Parathyroid adenoma (tissue), 2 donors: ENCODE results near the gene ENAM.

Experiments used
- H2AFZ ChIP-seq: fragments of 300-600 bp; sonication (generic); one replicate; pipeline ENCODE4 v1.7.0; 2017; ENCODE audit warnings: antibody characterized with exemption, mild to moderate bottlenecking
- H3K27ac ChIP-seq: fragments of 300-600 bp; sonication (generic); one replicate; pipeline ENCODE4 v1.7.0; 2017
- H3K27me3 ChIP-seq: fragments of 300-600 bp; sonication (generic); one replicate; pipeline ENCODE4 v1.7.0; 2017; ENCODE audit warnings: low read length; ENCODE audit not compliant: control insufficient read depth, insufficient read depth
- H3K36me3 ChIP-seq: fragments of 300-600 bp; sonication (generic); one replicate; pipeline ENCODE4 v1.7.0; 2017; ENCODE audit warnings: low read length; ENCODE audit not compliant: control insufficient read depth, insufficient read depth
- H3K4me1 ChIP-seq: fragments of 300-600 bp; sonication (generic); one replicate; pipeline ENCODE4 v1.7.0; 2017; ENCODE audit warnings: control low read depth
- H3K4me2 ChIP-seq: fragments of 300-600 bp; sonication (generic); one replicate; pipeline ENCODE4 v1.7.0; 2017; ENCODE audit warnings: low read length
- H3K4me3 ChIP-seq: fragments of 300-600 bp; sonication (generic); one replicate; pipeline ENCODE4 v1.7.0; 2017; ENCODE audit warnings: low read depth, low read length
- H3K79me2 ChIP-seq: fragments of 300-600 bp; sonication (generic); one replicate; pipeline ENCODE4 v1.7.0; 2017; ENCODE audit warnings: control low read depth
- H3K9ac ChIP-seq: fragments of 300-600 bp; sonication (generic); one replicate; pipeline ENCODE4 v1.7.0; 2017; ENCODE audit warnings: mild to moderate bottlenecking
- H3K9me3 ChIP-seq: fragments of 300-600 bp; sonication (generic); one replicate; pipeline ENCODE4 v1.7.0; 2017; ENCODE audit warnings: low read length; ENCODE audit not compliant: control insufficient read depth
- TF ChIP-seq, protein P1 (sequence below): fragments of 300-600 bp; sonication (generic); IDR thresholded peaks from one replicate; pipeline ENCODE4 v1.7.0; 2017; ENCODE audit warnings: antibody characterized with exemption, mild to moderate bottlenecking
- donor health status: primary hyperparathyroidism.

The ENAM gene, protein sequence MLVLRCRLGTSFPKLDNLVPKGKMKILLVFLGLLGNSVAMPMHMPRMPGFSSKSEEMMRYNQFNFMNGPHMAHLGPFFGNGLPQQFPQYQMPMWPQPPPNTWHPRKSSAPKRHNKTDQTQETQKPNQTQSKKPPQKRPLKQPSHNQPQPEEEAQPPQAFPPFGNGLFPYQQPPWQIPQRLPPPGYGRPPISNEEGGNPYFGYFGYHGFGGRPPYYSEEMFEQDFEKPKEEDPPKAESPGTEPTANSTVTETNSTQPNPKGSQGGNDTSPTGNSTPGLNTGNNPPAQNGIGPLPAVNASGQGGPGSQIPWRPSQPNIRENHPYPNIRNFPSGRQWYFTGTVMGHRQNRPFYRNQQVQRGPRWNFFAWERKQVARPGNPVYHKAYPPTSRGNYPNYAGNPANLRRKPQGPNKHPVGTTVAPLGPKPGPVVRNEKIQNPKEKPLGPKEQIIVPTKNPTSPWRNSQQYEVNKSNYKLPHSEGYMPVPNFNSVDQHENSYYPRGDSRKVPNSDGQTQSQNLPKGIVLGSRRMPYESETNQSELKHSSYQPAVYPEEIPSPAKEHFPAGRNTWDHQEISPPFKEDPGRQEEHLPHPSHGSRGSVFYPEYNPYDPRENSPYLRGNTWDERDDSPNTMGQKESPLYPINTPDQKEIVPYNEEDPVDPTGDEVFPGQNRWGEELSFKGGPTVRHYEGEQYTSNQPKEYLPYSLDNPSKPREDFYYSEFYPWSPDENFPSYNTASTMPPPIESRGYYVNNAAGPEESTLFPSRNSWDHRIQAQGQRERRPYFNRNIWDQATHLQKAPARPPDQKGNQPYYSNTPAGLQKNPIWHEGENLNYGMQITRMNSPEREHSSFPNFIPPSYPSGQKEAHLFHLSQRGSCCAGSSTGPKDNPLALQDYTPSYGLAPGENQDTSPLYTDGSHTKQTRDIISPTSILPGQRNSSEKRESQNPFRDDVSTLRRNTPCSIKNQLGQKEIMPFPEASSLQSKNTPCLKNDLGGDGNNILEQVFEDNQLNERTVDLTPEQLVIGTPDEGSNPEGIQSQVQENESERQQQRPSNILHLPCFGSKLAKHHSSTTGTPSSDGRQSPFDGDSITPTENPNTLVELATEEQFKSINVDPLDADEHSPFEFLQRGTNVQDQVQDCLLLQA

DNA sequence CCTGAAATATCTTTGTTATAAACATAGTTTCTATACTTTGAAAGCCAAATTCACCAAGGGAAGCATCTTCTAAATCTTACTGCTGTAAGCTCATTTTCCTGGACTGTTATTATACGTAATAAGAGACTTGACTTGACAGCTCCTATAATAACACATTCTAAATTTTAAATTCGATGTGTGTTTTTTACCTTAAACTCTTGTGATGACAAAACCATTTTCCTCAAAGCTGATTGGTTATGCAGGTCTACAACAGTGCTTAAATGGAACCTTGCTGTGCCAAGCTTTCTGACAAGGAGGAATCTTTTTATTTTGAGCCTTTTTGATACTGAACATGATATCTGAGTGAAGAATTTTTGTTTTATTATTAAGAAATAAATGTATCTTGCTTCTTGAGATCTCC is at the start of gene ENAM:
Gene ENAM, plus strand, starts transcription at position 301 of the 400 bp plus-strand sequence. CDS start 757 bp downstream, outside the sequence.
- no peak within 1 kb of the TSS for H3K4me3 ChIP-seq
- H3K9me3 ChIP-seq: no peaks in the 10 kb centered on the region
- H3K4me1 ChIP-seq: no peaks in the 10 kb centered on the region
- peak within 1 kb of the TSS; percentile 1 for H2AFZ ChIP-seq
- H3K27ac ChIP-seq: no peak within 1 kb of the TSS
- no peaks in the 10 kb centered on the region for H3K36me3 ChIP-seq
- TF ChIP-seq, protein P1, sequence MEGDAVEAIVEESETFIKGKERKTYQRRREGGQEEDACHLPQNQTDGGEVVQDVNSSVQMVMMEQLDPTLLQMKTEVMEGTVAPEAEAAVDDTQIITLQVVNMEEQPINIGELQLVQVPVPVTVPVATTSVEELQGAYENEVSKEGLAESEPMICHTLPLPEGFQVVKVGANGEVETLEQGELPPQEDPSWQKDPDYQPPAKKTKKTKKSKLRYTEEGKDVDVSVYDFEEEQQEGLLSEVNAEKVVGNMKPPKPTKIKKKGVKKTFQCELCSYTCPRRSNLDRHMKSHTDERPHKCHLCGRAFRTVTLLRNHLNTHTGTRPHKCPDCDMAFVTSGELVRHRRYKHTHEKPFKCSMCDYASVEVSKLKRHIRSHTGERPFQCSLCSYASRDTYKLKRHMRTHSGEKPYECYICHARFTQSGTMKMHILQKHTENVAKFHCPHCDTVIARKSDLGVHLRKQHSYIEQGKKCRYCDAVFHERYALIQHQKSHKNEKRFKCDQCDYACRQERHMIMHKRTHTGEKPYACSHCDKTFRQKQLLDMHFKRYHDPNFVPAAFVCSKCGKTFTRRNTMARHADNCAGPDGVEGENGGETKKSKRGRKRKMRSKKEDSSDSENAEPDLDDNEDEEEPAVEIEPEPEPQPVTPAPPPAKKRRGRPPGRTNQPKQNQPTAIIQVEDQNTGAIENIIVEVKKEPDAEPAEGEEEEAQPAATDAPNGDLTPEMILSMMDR: no peak
- no peaks in the 10 kb centered on the region for H3K27me3 ChIP-seq
- no peaks in the 10 kb centered on the region for H3K79me2 ChIP-seq
- no peak within 1 kb of the TSS for H3K9ac ChIP-seq
- no peak within 1 kb of the TSS for H3K4me2 ChIP-seq

DNA sequence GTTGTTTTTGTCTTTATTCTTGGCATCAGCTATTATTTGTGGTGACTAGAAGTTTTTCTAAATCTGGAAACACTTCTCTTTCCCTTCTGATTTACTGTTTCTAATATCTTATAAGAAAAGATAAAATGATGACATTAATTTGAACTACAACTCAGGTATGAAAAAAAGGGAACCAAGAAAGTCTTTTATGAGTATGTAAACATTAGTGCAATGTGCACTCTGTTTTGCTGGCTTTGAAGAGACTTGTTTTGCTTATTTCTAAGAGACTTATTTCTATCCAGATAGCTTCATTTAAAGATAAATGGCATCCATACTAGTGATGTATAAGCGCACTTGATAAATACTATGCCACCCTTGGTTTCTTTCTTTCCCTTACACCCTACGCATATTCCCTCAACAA is 46.6 kb upstream of the ENAM start:
- H3K27me3 ChIP-seq: no peaks in the 10 kb centered on the region
- H3K9me3 ChIP-seq: no peaks in the 10 kb centered on the region
- H3K4me1 ChIP-seq: no peaks in the 10 kb centered on the region
- H3K27ac ChIP-seq: no peak overlapping the region
- H3K4me2 ChIP-seq: no peak overlapping the region
- no peaks in the 10 kb centered on the region for H3K36me3 ChIP-seq
- H2AFZ ChIP-seq: no peak overlapping the region
- TF ChIP-seq, protein P1: no peak
- no peaks in the 10 kb centered on the region for H3K79me2 ChIP-seq
- no peak overlapping the region for H3K9ac ChIP-seq
- no peak overlapping the region for H3K4me3 ChIP-seq

DNA sequence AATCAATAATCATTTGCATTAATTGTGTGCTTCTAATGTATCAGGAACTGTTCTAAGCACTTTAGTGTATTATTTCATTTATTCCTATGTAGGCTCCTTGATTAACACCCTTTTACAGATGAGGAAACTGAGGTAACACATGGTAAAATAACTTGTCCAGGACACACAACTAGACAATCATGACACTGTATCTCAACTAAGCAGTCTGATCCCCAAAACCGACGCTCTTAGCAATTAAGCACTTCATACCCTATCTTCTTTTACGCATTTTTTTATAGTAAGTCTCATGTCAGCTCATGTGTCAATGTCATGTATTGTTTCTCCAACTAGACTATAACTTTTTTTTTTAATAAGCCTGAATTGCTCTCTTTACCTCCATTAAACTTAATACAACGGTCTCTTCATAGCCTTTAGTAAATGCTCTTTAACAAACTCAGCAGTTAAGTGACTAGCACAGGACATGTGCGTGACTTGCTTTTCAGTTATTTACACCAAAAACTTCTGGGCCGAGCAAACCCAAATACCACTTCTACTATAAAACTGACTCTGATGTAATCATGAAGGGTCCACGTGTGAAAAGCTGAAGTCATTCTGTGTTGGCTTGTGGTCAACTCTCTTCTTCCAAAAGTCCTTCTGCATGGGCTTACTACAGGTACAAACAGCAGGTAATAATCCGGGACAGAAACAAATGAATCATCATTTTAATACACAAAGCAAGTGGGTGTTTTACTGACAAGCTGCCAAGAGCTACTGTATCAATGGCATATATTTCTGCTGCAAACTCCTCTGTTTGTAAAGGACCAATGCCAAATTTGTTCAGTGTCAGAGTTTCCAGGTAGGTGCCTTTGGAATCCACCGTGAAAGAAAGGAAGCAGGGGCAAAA is 44.4 kb upstream of the ENAM start:
- H3K27me3 ChIP-seq: no peaks in the 10 kb centered on the region
- H3K79me2 ChIP-seq: no peaks in the 10 kb centered on the region
- H3K36me3 ChIP-seq: no peaks in the 10 kb centered on the region
- H3K9ac ChIP-seq: no peak overlapping the region
- no peaks in the 10 kb centered on the region for H3K9me3 ChIP-seq
- H3K4me2 ChIP-seq: no peak overlapping the region
- H3K4me3 ChIP-seq: no peak overlapping the region
- no peak overlapping the region for H3K27ac ChIP-seq
- H3K4me1 ChIP-seq: no peaks in the 10 kb centered on the region
- TF ChIP-seq, protein P1: no peak
- no peak overlapping the region for H2AFZ ChIP-seq

DNA sequence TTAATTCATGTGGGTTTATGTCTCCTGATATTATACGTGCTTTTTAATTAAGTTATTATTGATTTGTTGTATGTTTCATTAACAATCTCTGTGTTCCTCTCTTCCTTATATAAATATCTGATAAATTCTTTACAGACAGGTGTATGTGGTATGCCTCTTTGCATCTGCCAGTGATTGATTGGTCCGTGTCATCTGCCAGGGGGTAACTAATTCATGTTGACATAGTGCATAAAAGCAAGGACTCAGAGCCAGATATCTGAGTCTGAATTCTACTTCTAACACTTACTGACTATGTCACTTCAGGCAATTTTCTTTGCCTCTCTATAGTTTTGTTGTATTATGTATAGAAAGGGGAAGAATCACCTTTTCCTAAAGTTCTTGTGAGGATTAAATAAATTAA is 41.7 kb upstream of the ENAM start:
- no peaks in the 10 kb centered on the region for H3K36me3 ChIP-seq
- H3K9ac ChIP-seq: no peak overlapping the region
- TF ChIP-seq, protein P1: no peak
- H3K27me3 ChIP-seq: no peaks in the 10 kb centered on the region
- H3K4me3 ChIP-seq: no peak overlapping the region
- H3K4me1 ChIP-seq: no peaks in the 10 kb centered on the region
- no peak overlapping the region for H3K4me2 ChIP-seq
- no peaks in the 10 kb centered on the region for H3K9me3 ChIP-seq
- no peak overlapping the region for H3K27ac ChIP-seq
- no peaks in the 10 kb centered on the region for H3K79me2 ChIP-seq
- H2AFZ ChIP-seq: no peak overlapping the region
